DMS 273 treated with DMSO at 0.1 percent for 48 hours (cell line): ENCODE results near the gene RFK.
"Not testable (repeated sequence)": the region's sequence is repeated elsewhere in the genome, so short reads cannot be mapped to it uniquely, and the experiment has no call there.

ENCODE experiments used
- DNase-seq: peaks from one replicate; lab custom pipeline; 2025; lab: John Stamatoyannopoulos, UW

RFK gene

GRCh38 chr9:76370396-76371023 lies 23.7 kb downstream of the RFK start:
- no peak for DNase-seq

- peak; percentile 42 for DNase-seq
These were observed 24.6 kb downstream of the RFK start for GRCh38 chr9:76369583-76369982.

- no peak for DNase-seq
These were observed 28.0 kb downstream of the RFK start for GRCh38 chr9:76366275-76366674.

GRCh38 chr9:76365028-76365427 lies 29.2 kb downstream of the RFK start:
- DNase-seq, result no peak

GRCh38 chr9:76363032-76363395 lies 31.2 kb downstream of the RFK start:
- no peak for DNase-seq

- not testable (repeated sequence) for DNase-seq
These were observed 31.7 kb downstream of the RFK start for GRCh38 chr9:76362332-76363031.

- DNase-seq, result no peak
These were observed 34.5 kb downstream of the RFK start for GRCh38 chr9:76359766-76360165.

- no peak for DNase-seq
These were observed 34.9 kb downstream of the RFK start for GRCh38 chr9:76359365-76359764.

- DNase-seq, result no peak
These were observed 35.5 kb downstream of the RFK start for GRCh38 chr9:76358628-76359280.

GRCh38 chr9:76357555-76357954 lies 36.7 kb downstream of the RFK start:
- no peak for DNase-seq

- no peak for DNase-seq
These were observed 38.3 kb downstream of the RFK start for GRCh38 chr9:76355886-76356285.

GRCh38 chr9:76354221-76354620 lies 40.0 kb downstream of the RFK start:
- DNase-seq, result no peak

GRCh38 chr9:76353280-76353679 lies 40.9 kb downstream of the RFK start:
- no peak for DNase-seq

GRCh38 chr9:76352026-76352620 lies 42.1 kb downstream of the RFK start:
- DNase-seq, result no peak

GRCh38 chr9:76351006-76351405 lies 43.2 kb downstream of the RFK start:
- DNase-seq, result no peak

- DNase-seq, result no peak
These were observed 44.4 kb downstream of the RFK start for GRCh38 chr9:76349865-76350264.

GRCh38 chr9:76342858-76343257 lies 51.4 kb downstream of the RFK start:
- DNase-seq, result no peak

GRCh38 chr9:76342201-76342600 lies 52.0 kb downstream of the RFK start:
- DNase-seq, result no peak

GRCh38 chr9:76341616-76342015 lies 52.6 kb downstream of the RFK start:
- no peak for DNase-seq

GRCh38 chr9:76338418-76338817 lies 55.8 kb downstream of the RFK start:
- no peak for DNase-seq

GRCh38 chr9:76336027-76336426 lies 58.2 kb downstream of the RFK start:
- no peak for DNase-seq
